BJ (cell line): Measurements from ENCODE around the gene VEGFA. TPM values are rescaled to one million over a fixed set of nuclear protein-coding genes. Genes with fewer than 3 reads are reported as not detected.

Experiments
- CTCF ChIA-PET: fragments of 350-600 bp; formaldehyde crosslinking; extraction: SDS; loops from one replicate; lab custom pipeline; 2021; ENCODE audit warnings: antibody characterized with exemption, inconsistent platforms; lab: Yijun Ruan, JAX
- POLR2A ChIA-PET: fragments of 300-600 bp; sonication (Branson Sonifier 250); formaldehyde crosslinking; extraction: SDS; loops from one replicate; lab custom pipeline; 2021; ENCODE audit warnings: antibody characterized with exemption; lab: Charles Lee
- DNase-seq: peaks from one replicate; pipeline ENCODE4 v3.0.0-alpha.2; 2011; ENCODE audit warnings: low read depth
- H3K27me3 ChIP-seq: 2 replicates; pipeline ENCODE4 v1.6.0; 2011; ENCODE audit warnings: low read length; ENCODE audit not compliant: control insufficient read depth, insufficient read depth
- H3K36me3 ChIP-seq: 2 replicates; pipeline ENCODE4 v1.5.1; 2011; ENCODE audit warnings: low read length; ENCODE audit not compliant: control insufficient read depth, insufficient read depth
- H3K4me3 ChIP-seq: 2 replicates; pipeline ENCODE4 v1.5.1; 2011; ENCODE audit warnings: low read depth, mild to moderate bottlenecking, control low read depth, low read length
- polyA plus RNA-seq: library from polyadenylated mRNA; depleted of rRNA; stranded (reverse); fragments of >200 nt; gene quantifications from 2 replicates; pipeline ENCODE4 v1.2.3, GENCODE V29; 2011
- TF ChIP-seq, protein P1 (sequence below): IDR thresholded peaks from 2 replicates; pipeline ENCODE4 v1.5.1; 2011; ENCODE audit warnings: low read depth, mild to moderate bottlenecking, control low read depth, inconsistent platforms, low read length, moderate library complexity; ENCODE audit not compliant: insufficient read depth

VEGFA gene
- polyA plus RNA-seq, 1 experiment = 357 TPM

- ChIA-PET POLR2A (no interaction called here), CTCF (interaction anchor here (1.1 kb wide), 1 partner anchor 11 kb away, joined by 3 read pairs; no protein-coding TSS in a partner anchor)
- Histone ChIP-seq H3K27me3 (no peaks in the 10 kb centered on the region), H3K4me3 (no peak overlapping the region), H3K36me3 (peaks cover 45% of the 10 kb centered on the region)
- TF ChIP-seq, protein P1, sequence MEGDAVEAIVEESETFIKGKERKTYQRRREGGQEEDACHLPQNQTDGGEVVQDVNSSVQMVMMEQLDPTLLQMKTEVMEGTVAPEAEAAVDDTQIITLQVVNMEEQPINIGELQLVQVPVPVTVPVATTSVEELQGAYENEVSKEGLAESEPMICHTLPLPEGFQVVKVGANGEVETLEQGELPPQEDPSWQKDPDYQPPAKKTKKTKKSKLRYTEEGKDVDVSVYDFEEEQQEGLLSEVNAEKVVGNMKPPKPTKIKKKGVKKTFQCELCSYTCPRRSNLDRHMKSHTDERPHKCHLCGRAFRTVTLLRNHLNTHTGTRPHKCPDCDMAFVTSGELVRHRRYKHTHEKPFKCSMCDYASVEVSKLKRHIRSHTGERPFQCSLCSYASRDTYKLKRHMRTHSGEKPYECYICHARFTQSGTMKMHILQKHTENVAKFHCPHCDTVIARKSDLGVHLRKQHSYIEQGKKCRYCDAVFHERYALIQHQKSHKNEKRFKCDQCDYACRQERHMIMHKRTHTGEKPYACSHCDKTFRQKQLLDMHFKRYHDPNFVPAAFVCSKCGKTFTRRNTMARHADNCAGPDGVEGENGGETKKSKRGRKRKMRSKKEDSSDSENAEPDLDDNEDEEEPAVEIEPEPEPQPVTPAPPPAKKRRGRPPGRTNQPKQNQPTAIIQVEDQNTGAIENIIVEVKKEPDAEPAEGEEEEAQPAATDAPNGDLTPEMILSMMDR = no peak
- no peak for DNase-seq
Observed at GRCh38 chr6:43785220-43785752, 15.3 kb downstream of the VEGFA start.

- Histone ChIP-seq H3K36me3 (peaks cover 40% of the 10 kb centered on the region), H3K4me3 (no peak overlapping the region), H3K27me3 (no peaks in the 10 kb centered on the region)
- TF ChIP-seq, protein P1 = no peak
- ChIA-PET CTCF (interaction anchor here (0.7 to 1.7 kb wide), 5 partner anchors 11 to 215 kb away, joined by 3 to 10 read pairs (median 3); partner anchors contain the start of gene VEGFA), POLR2A (no interaction called here)
- no peak for DNase-seq
Observed at GRCh38 chr6:43785904-43786303, 15.9 kb downstream of the VEGFA start.

GRCh38 chr6:43786664-43787329 is 16.8 kb downstream of the VEGFA start:
- TF ChIP-seq, protein P1 = no peak
- ChIA-PET POLR2A (interaction anchor here (0.6 kb wide), 1 partner anchor 16 kb away, joined by 3 read pairs; no protein-coding TSS in a partner anchor), CTCF (interaction anchor here (0.6 to 1.7 kb wide), 8 partner anchors 12 to 467 kb away, joined by 3 to 10 read pairs (median 4); partner anchors contain the start of gene VEGFA)
- no peak for DNase-seq
- peaks cover 32% of the 10 kb centered on the region for H3K36me3 ChIP-seq
- no peaks in the 10 kb centered on the region for H3K27me3 ChIP-seq
- no peak overlapping the region for H3K4me3 ChIP-seq

GRCh38 chr6:43788301-43788700 is 18.3 kb downstream of the VEGFA start:
- CTCF ChIA-PET = interaction anchor here (1.5 to 3.9 kb wide), 2 partner anchors 14 to 290 kb away, joined by 6 to 20 read pairs; no protein-coding TSS in a partner anchor
- Histone ChIP-seq H3K27me3 (no peaks in the 10 kb centered on the region; the same call in 1 of the 2 replicates), H3K4me3 (no peak overlapping the region), H3K36me3 (peaks cover 17% of the 10 kb centered on the region)
- no peak for DNase-seq
- POLR2A ChIA-PET = interaction anchor here (1.0 kb wide), 1 partner anchor 14 kb away, joined by 6 read pairs; no protein-coding TSS in a partner anchor
- TF ChIP-seq, protein P1 = no peak

- ChIA-PET POLR2A (interaction anchor here (0.5 kb wide), 1 partner anchor 36 kb away, joined by 5 read pairs; no protein-coding TSS in a partner anchor), CTCF (interaction anchor here (1.1 to 3.9 kb wide), 4 partner anchors 15 to 289 kb away, joined by 3 to 20 read pairs (median 5); no protein-coding TSS in a partner anchor)
- Histone ChIP-seq H3K36me3 (peaks cover 7% of the 10 kb centered on the region), H3K27me3 (no peaks in the 10 kb centered on the region; the same call in 1 of the 2 replicates), H3K4me3 (no peak overlapping the region)
- TF ChIP-seq, protein P1 = no peak
- DNase-seq = no peak
Observed at GRCh38 chr6:43789447-43789846, 19.4 kb downstream of the VEGFA start.
